Peyer's patch (tissue), 4 donors: ENCODE measurements around the gene NTPCR. TPM values are rescaled to one million over a fixed set of nuclear protein-coding genes. Genes with fewer than 3 reads are reported as not detected.

ENCODE experiments used
- DNase-seq, 3 donors: peaks; one replicate each; pipeline ENCODE4 v3.0.0-alpha.2; 2017 to 2019
- H3K27ac ChIP-seq, 4 donors: fragments of 200-600 bp; sonication (generic); one replicate each; pipeline ENCODE4 v1.5.1; 2016 to 2019
- H3K27me3 ChIP-seq, 2 donors: fragments of 200-600 bp; sonication (generic); one replicate each; pipeline ENCODE4 v1.5.1; 2019
- H3K36me3 ChIP-seq, 3 donors: fragments of 200-600 bp; sonication (generic); one replicate each; pipeline ENCODE4 v1.5.1; 2016 to 2019
- H3K4me1 ChIP-seq, 4 donors: fragments of 200-600 bp; sonication (generic); one replicate each; pipeline ENCODE4 v1.5.1; 2016 to 2019
- H3K4me3 ChIP-seq, 4 donors: fragments of 200-600 bp; sonication (generic); 1 replicate in 3 of 4; 2 replicates in 1 of 4; pipeline ENCODE4 v1.5.1; 2016 to 2019; ENCODE audit warnings: mild to moderate bottlenecking in 1 of 4
- H3K9me3 ChIP-seq, 4 donors: fragments of 200-600 bp; sonication (generic); one replicate each; pipeline ENCODE4 v1.5.1; 2016 to 2019; ENCODE audit warnings: mild to moderate bottlenecking in 1 of 4
- CTCF ChIP-seq, 6 experiments: fragments of 450-650 bp in 4 of 6; fragments of 200-600 bp in 2 of 6; sonication (generic) in 1 of 6; IDR thresholded peaks; one replicate each; pipeline ENCODE4 v1.5.1; 2017 to 2019; ENCODE audit warnings: antibody characterized with exemption in 6 of 6, mild to moderate bottlenecking in 3 of 6, moderate library complexity in 1 of 6
- POLR2A ChIP-seq, 2 donors: fragments of 450-650 bp; IDR thresholded peaks; one replicate each; pipeline ENCODE4 v1.5.1; 2017; ENCODE audit warnings: antibody characterized with exemption in 2 of 2, mild to moderate bottlenecking in 2 of 2, moderate library complexity in 2 of 2
- total RNA-seq, 4 donors: library from RNA; depleted of rRNA; stranded (reverse); fragments of >200 nt; gene quantifications; one replicate each; pipeline ENCODE4 v1.1.0, GENCODE V29; 2016

NTPCR gene
- total RNA-seq, 4 donors from 2014 or later: 25.7 to 43.0 (median 29.6) TPM

DNA sequence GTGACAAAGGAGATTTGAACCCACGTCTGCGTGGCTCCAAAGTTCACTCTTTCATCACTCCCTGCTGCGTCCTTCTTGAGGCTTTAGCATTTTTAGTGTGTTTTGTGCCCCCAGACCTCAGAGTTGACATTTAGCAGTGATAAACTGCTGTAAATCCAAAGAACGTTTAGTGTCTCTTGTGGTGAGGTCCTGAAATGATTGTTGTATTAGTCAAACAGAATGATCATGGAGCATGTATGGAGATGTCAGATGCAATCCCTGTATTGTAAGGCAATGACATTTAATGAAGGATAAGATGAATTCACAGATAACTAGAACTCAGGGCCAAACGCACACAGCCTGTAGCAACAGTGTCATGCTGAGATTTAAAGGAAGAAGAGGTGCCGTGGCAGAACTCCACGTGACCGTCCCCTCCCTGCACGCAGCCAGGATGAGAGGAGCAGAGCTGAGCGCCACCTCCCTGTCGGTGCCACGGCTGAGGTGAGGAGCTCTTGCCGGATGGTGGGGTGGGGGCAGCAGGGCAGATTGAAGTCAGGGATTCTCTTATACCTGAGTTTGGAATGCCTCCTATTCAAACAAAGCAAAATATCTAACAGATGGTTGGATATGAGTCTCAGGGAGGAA lies 30.1 kb downstream of the NTPCR start:
- Histone ChIP-seq H3K27ac (no peak overlapping the region), H3K4me3 (no peak overlapping the region), H3K4me1 (peaks cover 0 to 9% (median 0%) of the 10 kb centered on the region in 4 donors), H3K9me3 (no peaks in the 10 kb centered on the region), H3K36me3 (peaks cover 0 to 14% (median 0%) of the 10 kb centered on the region in 3 donors), H3K27me3 (no peaks in the 10 kb centered on the region)
- DNase-seq: no peak
- no peak for TF ChIP-seq POLR2A (IDR thresholded peaks at IDR 0.05)
- no peak for TF ChIP-seq CTCF (IDR thresholded peaks at IDR 0.05)

DNA sequence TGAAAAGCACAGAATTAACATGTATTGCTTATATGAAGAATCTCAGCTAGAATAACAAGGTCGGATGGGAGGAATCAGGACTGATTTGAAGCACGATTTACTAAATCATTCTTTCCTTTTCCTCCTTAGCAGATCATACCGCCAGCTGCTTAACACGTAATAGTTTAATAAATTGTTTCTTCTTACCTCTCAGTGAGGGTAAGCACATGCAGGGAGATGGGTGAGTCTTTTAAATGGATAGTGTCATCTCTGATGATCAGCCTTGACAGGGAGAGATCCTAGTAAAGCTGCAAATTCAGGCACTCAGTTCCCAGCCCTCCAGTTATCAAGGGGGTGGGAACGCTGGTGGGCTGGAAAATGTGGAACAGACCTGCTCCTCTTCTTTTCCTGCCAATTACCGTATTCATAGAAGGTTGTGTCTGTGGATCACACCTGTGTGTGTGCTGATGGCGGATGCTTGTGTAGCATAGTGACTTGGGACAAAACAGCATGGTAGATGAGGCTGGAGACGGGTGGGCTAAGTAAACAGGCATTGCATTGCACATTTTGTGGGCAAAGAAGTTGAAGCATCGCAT lies 30.7 kb downstream of the NTPCR start:
- peaks cover 0 to 12% (median 0%) of the 10 kb centered on the region in 4 donors for H3K4me1 ChIP-seq
- DNase-seq: no peak

GRCh38 chr1:232982238-232982944 lies 32.0 kb downstream of the NTPCR start:
- no peak overlapping the region for H3K27ac ChIP-seq
- TF ChIP-seq POLR2A (IDR thresholded peaks at IDR 0.05): no peak
- no peak for TF ChIP-seq CTCF (IDR thresholded peaks at IDR 0.05)
- DNase-seq: no peak

More for the DNA sequence above, 30.7 kb downstream of the NTPCR start:
- no peaks in the 10 kb centered on the region for H3K27me3 ChIP-seq
- H3K9me3 ChIP-seq: no peaks in the 10 kb centered on the region
- no peak overlapping the region for H3K4me3 ChIP-seq
- TF ChIP-seq POLR2A (IDR thresholded peaks at IDR 0.05) (no peak), CTCF (IDR thresholded peaks at IDR 0.05) (no peak)
- peaks cover 0 to 12% (median 0%) of the 10 kb centered on the region in 3 donors for H3K36me3 ChIP-seq
- H3K27ac ChIP-seq: no peak overlapping the region

GRCh38 chr1:232983375-232983774 lies 33.0 kb downstream of the NTPCR start:
- H3K9me3 ChIP-seq: no peaks in the 10 kb centered on the region
- TF ChIP-seq CTCF (IDR thresholded peaks at IDR 0.05) (no peak), POLR2A (IDR thresholded peaks at IDR 0.05) (no peak)
- DNase-seq: no peak
- no peaks in the 10 kb centered on the region for H3K27me3 ChIP-seq
- H3K36me3 ChIP-seq: no peaks in the 10 kb centered on the region
- H3K4me1 ChIP-seq: peaks cover 0 to 12% (median 0%) of the 10 kb centered on the region in 4 donors
- no peak overlapping the region for H3K27ac ChIP-seq
- H3K4me3 ChIP-seq: no peak overlapping the region

More at GRCh38 chr1:232982238-232982944, 32.0 kb downstream of the NTPCR start:
- H3K27me3 ChIP-seq: no peaks in the 10 kb centered on the region
- H3K4me1 ChIP-seq: peaks cover 0 to 12% (median 0%) of the 10 kb centered on the region in 4 donors
- no peaks in the 10 kb centered on the region for H3K9me3 ChIP-seq
- H3K36me3 ChIP-seq: no peaks in the 10 kb centered on the region
- H3K4me3 ChIP-seq: no peak overlapping the region

GRCh38 chr1:232983817-232984567 lies 33.6 kb downstream of the NTPCR start:
- Histone ChIP-seq H3K27me3 (no peaks in the 10 kb centered on the region), H3K9me3 (no peaks in the 10 kb centered on the region), H3K36me3 (no peaks in the 10 kb centered on the region), H3K4me3 (no peak overlapping the region), H3K4me1 (peaks cover 0 to 12% (median 0%) of the 10 kb centered on the region in 4 donors), H3K27ac (no peak overlapping the region)
- no peak for DNase-seq
- no peak for TF ChIP-seq POLR2A (IDR thresholded peaks at IDR 0.05)
- no peak for TF ChIP-seq CTCF (IDR thresholded peaks at IDR 0.05)
